HG02610 (cell line): ENCODE measurements around the gene TMEM231.
A peak's percentile ranks its signal among the peaks of the same experiment; 100 is the strongest.
"Not testable (repeated sequence)": the region's sequence is repeated elsewhere in the genome, so short reads cannot be mapped to it uniquely, and the experiment has no call there.

Source experiments
- ATAC-seq: cut with Tn5 transposase; IDR thresholded peaks from one replicate; pipeline ENCODE4 v1.9.1; 2021; ENCODE audit warnings: mild to moderate bottlenecking, moderate library complexity; ENCODE audit not compliant: unreplicated experiment

TMEM231 gene

DNA sequence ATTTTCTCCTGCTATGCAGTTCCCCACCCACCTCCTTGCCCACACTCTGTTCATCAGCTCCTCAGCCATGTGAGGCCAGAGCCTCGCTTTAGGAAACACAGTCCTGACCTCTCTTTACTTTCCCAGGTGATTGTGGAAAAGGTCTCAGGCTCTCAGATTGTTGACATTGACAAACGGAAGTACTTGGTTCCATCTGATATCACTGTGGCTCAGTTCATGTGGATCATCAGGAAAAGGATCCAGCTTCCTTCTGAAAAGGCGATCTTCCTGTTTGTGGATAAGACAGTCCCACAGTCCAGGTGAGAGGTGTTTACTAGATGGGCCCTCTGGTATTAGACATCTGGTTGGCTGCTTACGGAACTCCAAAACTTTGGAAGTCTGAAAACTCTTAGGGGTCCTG is 11.9 kb upstream of the TMEM231 start:
- ATAC-seq, result no peak

DNA sequence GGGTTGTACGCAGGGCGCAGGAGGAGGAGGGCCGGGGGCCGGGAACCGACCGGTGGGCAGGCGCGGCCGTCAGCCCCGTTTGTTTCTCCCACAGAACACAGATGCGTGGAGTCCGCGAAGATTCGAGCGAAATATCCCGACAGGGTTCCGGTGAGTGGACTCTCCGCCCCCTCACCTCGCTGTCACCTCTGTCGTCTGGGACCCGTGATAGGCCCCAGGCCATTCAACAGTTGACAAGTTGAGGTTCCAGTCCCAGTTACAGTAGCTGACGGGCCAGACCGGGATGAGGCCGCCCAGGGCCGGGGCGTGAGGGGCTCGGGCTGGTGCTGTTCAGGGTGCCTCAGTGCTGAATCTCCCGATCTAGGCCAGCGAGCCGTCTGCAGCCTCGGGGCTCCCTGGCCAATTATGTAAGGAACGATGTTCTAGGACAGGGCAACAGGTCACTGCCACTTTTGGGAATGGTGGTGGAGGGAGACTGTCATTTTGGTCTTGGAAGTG is 10.8 kb upstream of the TMEM231 start:
- ATAC-seq, result peak; percentile 3

DNA sequence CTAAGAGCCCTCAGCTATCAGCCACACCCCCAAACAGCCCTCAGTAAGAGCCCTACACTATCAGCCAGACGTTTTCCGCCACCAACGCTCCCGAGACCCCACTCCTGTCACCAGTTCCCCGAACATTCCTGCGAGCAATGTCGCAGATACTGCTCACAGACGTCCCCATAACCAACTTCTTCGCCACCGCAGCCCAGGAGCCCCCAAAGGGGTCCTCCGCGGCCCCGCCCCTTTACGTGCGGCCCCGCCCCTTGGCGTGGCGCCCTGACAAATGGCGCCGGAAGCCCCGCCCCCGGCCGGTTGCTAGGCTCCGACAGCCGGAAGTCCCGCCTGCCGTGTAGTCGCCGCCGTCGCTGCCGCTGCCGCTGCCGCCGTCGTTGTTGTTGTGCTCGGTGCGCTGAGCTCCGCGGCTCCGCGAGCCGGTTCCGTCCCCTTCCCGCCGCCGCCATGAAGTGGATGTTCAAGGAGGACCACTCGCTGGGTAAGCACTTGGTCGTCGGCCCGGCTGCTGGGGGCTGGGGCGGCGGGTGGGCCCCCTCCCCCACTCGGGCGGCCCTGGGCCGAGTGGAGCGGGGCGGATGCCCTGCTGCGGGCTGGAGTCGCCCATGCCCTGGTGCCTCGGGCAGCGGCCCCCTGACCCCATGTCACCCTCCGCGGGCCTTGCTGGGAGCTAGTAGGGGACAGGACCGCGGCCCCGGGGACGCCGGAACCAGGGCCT is 10.1 kb upstream of the TMEM231 start, which contains the start of gene GABARAPL2:
GABARAPL2 (plus strand) TSS at position 340 of the 718 bp plus-strand sequence; CDS start at position 448, 108 bp downstream.
- peak; percentile 66 for ATAC-seq

DNA sequence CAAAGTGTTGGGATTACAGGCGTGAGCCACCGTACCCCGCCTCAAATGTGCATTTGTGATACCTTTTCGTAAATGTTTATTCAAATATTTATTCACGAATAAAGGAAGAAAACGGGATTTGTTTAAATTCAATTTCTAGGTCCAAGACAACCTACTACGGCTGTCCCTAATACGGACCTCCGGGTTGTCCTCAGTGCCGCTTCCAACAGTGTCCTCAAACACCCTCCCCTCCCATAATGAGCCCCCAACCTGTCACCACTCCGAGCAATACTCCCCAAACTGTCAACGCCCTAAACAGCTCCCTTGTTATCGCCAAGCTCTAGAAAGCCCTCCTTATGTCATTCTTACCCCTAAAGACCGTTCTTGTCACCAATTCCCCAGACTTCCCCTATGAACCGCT is 9.6 kb upstream of the TMEM231 start:
- peak; percentile 1 for ATAC-seq

DNA sequence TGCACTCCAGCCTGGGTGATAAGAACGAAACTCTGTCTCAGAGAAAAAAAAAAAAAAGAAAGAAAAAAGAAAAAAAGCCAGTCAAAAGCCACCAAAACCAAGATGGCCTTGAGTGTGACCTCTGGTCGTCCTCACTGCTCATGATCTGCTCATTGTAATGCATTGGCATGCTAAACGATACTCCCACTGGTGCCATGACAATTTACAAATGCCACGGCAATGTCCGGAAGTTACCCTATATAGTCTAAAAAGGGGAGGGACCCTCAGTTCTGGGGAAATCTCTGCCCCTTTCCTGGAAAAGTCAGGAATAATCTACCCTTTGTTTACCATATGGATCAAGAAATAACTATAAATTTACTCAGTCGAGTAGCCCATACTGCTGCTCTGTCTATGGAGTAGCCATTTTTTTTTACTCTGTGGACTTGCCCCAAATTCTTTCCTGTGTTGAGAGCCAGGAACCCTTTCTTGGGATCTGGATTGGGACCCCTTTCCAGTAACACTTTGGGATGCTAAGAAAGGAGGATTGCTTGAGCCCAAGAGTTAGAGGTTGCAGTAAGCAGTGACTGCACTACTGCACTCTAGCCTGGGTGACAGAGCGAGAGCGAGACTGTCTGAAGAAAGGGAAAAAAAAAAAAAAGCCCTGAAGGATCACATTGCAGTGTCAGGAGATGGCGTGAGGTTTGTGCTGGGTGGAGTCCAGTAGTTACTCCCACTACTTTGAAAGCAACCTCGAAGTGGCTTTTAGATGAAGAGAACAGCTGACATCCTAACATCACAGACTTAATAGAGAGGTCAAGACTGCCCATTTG is 3.7 kb upstream of the TMEM231 start:
- ATAC-seq, result no peak

DNA sequence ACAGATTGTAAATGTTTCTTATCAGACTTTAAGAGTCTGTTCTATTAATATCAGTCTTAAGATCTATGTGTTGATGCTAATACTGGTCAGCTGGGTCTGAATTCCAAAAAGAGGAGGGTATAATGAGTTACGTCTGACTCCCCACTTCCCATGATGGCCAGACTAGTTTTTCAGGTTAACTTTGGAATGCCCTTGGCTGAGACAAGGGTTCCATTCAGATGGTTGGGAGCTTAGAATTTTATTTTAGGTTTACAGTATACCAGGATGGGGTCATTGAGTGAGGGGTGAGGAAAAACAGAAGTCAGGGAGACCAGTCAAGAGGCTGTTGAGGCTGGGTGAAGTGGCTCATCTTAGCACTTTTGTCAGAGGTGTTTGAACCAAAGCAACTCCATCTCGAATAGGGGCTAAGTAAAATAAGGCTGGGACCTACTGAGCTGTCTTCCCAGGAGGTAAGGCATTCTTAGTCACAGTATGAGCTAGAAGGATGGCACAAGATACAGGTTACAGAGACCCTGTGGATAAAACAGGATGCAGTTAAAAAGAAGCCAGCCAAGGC is 2.9 kb upstream of the TMEM231 start:
- ATAC-seq, result no peak

DNA sequence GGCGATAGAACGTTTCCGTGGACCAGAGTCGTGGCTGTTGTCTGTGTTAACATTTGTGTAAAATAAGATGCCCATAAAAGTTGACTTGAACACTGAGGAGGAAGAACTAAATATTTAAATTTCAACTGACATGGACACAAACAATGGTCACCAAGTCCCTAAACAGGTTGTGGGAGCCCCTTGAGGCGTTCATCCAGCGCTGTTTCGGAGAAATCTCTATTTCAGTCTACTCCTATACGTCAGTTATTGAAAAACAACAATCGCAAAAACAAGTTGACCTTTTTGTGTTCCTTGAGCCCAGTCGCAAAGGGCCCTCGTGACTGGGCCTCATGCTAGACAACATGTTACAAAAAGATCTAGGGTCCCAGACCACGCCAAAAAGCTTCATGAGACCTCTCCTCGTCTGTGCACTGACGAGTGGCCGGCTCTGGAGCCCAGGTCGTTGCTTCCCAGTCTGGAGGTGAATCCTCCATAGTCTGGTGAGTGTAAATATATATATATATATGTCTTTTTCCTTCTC is 439 bp upstream of the TMEM231 start:
- no peak for ATAC-seq

DNA sequence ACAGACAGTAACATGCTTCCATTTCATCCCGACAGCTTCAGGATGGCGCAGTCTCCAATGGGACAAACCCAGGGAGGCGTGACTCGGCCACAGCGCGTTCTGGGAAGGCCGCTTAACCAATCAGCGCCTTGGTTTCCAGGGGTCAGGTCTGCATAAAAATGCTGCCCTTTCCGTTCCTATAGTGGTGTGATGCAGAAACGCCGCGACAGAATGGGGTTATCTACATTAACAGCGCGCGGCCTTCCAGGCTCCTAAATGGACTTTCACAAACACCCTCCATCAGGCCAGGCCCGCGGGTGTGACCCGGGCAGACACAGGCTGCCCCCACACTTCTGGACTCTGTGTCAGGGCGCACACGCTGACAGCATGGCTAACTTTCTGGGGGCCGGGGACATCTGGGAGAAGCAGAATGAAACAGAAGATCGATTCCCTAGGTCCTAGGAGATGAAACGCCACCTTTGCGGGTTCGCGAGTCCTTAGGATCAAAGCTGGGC is 792 bp downstream of the TMEM231 start:
- no peak for ATAC-seq

DNA sequence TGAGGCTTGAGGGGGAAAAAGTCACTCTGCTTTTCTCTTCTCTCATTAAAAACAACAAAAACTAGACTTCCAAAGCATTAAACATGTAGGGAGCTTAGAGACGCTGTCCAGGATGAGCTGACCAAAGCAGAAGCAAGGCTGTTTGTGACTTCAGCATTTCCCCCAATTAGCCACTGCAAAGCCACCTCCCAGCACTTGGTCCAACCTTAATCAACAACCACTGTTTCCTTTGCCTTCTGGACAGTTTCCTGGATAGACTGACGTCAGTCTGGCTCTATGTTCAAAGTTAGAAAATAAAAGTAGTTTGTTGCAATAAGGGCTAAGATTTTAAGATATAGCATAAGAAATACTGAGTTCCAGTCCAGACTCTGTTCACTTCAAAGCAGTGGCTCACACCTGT is 3.1 kb downstream of the TMEM231 start:
- no peak for ATAC-seq

DNA sequence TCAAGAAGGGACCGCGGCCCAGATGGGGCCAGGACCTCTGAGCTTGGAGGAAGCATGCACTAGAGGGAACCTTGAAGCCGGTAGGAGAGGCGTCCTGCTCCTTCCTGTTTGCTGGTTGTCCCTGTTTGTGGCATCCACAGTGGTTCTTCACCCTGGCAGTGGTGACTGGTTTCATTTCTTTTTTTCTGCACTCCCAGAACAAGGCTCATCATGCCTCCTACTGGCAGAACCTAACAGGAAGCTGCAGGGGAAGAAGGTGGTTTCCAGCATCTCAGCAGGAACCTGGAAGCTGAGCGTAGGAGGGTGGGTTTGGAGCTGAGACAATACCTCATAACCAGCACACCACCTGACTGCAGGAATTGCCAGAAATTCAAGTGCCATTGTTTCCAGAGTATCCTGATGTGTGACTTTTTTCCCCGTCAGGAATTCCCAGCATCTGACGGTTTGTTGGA is 5.8 kb downstream of the TMEM231 start:
- peak; percentile 93 for ATAC-seq

DNA sequence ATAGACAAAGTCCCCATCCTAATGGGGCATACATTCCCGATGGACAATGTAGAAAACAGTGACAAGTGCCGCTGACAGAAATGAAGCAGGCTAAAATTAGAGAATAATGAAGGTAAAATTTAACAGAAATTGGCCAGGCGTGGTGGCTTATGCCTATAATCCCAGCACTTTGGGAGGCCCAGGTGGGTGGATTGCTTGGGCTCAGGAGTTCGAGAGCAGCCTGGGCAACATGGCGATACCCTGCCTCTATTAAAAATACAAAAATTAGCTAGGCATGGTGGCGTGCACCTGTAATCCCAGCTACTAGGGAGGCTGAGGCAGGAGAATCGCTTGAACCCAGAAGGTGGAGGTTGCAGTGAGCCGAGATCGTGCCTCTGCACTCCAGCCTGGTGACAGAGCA is 7.6 kb downstream of the TMEM231 start:
- ATAC-seq, result not testable (repeated sequence)

DNA sequence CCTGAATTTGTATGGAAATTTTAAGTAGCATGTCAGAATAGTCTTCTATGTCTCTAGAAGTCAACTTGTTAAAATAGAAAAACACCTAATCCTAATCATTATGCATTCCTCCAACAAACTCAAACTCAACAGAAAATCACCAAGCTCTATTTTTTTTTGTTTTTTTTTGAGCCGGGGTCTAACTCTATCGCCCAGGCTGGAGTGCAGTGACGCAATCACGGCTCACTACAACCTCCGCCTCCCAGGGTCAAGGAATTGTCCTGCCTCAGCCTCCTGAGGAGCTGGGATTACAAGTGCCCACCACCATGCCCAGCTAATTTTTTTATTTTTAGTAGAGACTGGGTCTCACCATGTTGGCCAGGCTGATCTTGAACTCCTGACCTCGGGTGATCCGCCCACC is 9.8 kb downstream of the TMEM231 start:
- no peak for ATAC-seq

DNA sequence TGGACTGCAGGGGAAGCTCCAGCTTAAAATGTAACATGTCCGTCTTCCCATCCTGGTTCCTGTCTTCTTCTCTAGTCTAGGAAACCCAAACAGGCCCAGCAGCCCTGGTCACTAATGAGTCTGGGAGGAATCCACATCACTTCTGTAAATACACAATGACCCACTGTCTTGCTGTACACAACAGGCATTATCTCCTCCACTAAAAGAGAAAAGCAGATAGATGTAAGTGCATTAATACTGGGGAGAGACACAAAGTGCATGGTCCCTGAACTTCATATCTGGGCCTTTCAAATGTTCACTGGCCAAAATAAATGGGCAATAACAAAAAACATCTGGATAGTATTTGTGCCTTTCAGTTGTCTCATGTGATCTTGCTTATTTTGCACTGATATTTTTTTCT is 10.2 kb downstream of the TMEM231 start:
- ATAC-seq, result not testable (repeated sequence)

DNA sequence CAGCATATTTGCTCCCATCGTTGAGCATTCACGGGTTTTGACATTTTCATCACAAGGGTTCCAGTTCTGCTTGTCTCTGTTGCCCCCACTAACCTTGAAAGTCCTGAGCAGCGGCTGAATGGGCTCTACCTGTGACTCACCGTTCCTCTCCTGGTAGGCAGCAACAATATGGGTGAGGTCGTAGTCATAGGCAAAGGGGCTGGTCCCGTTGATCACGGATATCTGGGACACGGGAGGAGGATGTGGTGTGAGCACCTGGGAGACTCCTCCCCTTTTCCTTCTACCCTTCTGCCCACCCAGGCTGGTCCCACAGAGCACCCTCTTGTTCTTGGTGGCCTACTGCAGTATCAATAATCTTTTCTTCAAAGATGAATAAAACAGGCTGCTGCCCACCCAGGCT is 13.6 kb downstream of the TMEM231 start:
- ATAC-seq, result not testable (repeated sequence)

DNA sequence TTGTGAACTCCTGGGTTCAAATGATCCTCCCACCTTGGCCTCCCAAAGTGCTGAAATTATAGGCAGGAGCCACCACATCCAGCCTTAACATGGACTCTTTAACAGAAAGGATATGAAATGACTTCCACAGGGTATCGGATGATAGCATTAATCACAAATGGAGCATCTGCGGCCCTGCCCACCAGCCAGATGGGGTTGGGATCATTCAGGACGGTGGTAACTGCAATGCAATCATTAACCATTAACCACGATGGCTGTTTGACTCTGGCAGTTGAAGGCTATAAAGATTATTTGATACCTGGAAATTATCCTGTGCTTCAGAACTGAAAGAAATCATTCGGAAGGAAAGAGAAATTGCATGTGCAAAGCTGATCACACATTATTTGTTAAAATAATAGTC is 14.8 kb downstream of the TMEM231 start:
- ATAC-seq, result no peak

DNA sequence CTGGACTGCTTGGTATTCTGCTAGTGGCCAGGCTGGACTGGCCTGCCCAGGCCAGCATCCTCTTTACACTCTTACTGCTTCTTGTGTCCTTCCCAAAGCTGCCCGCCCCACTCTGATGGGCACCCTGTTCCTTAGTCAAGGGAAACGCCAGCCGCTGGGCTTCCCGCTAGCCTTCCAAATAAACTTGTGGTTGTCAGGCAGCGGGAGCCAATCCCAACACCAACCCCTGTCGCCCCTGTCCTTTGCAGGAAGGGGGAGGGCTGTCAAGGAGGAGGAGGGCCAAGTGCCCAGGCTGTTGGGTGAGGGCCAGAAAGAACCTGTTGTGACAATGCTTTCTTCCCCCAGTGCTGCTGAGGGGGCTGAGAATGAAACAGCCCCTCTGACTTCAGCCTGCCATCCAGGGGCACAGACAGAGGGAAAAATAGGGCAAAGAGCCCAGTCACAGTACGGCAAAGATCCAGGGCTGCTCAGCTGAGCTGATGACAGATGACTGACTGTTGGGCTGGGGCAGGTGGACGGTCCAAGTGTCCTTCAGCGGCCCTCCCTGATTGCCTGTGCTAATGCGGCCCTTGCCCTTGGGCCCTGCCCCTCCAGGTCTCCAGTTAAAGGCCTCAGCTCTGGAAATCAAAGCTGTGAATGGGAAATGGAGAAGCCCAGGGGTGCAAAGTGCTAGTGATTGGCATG is 17.0 kb downstream of the TMEM231 start:
- not testable (repeated sequence) for ATAC-seq

DNA sequence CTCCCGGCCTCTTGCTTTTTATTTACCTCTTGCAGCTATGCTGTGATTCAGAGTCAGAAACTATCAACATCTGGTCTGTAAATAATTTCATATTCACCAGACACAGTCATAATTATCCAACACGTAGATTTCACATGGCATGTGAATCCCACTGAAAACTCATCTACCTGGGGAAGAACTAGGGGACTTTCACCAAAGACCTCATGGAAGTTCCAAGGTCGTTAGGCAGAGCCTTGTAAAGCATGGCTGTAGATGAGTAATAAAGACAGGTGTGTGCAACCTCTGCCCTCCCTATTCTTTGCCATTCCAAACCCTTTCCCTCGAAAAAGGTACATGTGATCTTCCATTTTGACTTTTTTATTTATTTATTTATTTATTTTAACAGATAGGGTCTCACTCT is 18.3 kb downstream of the TMEM231 start:
- no peak for ATAC-seq

DNA sequence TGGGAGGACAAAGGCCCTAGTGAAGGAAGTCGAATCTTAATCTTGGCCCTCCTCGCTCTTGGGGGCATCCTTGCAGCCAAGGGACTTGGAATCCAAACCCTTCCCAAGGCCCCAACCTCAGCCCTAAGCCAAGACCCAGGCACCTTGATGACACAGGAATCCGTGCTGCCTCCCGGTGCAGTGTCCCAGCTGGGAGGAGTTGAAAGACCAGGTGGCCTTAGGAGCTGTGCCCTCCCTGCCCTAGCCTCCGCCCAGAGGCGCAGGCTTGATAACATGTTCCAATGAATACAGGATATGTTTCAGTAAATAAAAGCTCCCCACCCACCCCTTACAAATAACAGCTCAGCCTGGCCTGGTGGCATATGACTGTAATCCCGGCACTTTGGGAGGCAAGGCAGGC is 20.2 kb downstream of the TMEM231 start, which contains the start of gene CHST5:
CHST5 (minus strand) TSS at position 208 of the 400 bp plus-strand sequence. CDS start 5,724 bp downstream, outside the sequence.
- ATAC-seq, result no peak

DNA sequence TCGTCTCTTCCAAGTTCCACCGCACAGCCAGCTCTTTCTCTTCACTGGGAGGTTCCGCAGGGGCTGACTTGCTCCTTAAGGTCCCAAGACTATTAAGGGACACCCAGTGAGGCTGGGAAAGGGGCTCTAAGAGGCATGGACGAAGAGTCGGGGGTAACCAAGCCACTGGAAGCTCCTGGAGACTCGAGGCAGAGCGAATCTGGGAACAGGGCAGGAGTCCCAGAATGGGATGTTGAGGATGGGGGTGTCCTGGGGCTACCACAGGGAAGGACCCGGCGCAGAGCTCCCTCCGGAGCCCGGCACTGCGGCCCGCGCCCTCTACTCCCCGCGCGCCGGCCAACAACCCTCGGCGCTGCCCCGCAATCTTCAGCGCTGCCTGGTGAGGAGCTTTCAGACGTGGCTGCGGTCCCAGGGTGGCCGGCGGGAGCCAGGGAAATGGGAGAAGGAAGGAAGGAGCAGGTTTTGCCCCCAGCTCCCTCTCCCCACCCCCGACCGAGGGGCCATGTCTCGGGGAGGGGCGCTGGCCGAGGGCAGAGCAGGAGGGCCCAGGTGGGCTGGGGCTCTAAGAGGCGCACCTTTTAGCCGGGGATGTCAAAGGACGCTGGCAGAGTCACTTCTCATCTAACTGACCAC is 20.7 kb downstream of the TMEM231 start:
- ATAC-seq, result no peak
